ENCODE results near the gene USP40. TPM values are rescaled to one million over a fixed set of nuclear protein-coding genes. Genes with fewer than 3 reads are reported as not detected.

Gene USP40
- total RNA-seq, 2 donors from 2014 or later = 22.1 to 32.7 TPM

- intact Hi-C loops (cut with DNase I) = no loop called here
- no peak overlapping the region for H3K9ac ChIP-seq (ENCODE audit: low read depth in 2 of 2, low read length in 2 of 2)
Measured at GRCh38 chr2:233492751-233493150, 73.8 kb downstream of the USP40 start.

GRCh38 chr2:233492078-233492477 lies 74.5 kb downstream of the USP40 start:
- no peaks in the 10 kb centered on the region for H3K9me3 ChIP-seq
- H3K4me1 ChIP-seq = no peaks in the 10 kb centered on the region
- no peaks in the 10 kb centered on the region for H3K27me3 ChIP-seq
- intact Hi-C loops (cut with DNase I) = no loop called here
- TF ChIP-seq CTCF (IDR thresholded peaks at IDR 0.05) = no peak
- DNase-seq = no peak
- H3K9ac ChIP-seq (ENCODE audit: low read depth in 2 of 2, low read length in 2 of 2) = no peak overlapping the region
- H3K36me3 ChIP-seq = peaks cover 7% of the 10 kb centered on the region
- H3K27ac ChIP-seq = no peak overlapping the region
- H3K4me3 ChIP-seq = no peak overlapping the region

More at GRCh38 chr2:233492751-233493150, 73.8 kb downstream of the USP40 start:
- Histone ChIP-seq H3K27me3 (no peaks in the 10 kb centered on the region), H3K9me3 (no peaks in the 10 kb centered on the region), H3K27ac (no peak overlapping the region), H3K4me1 (no peaks in the 10 kb centered on the region), H3K36me3 (peaks cover 7% of the 10 kb centered on the region), H3K4me3 (no peak overlapping the region)
- no peak for TF ChIP-seq CTCF (IDR thresholded peaks at IDR 0.05)
- DNase-seq = no peak

GRCh38 chr2:233491326-233491725 lies 75.3 kb downstream of the USP40 start:
- no peak overlapping the region for H3K4me3 ChIP-seq
- H3K36me3 ChIP-seq = peaks cover 7% of the 10 kb centered on the region
- DNase-seq = no peak
- intact Hi-C loops (cut with DNase I) = no loop called here
- no peaks in the 10 kb centered on the region for H3K4me1 ChIP-seq
- H3K27me3 ChIP-seq = no peaks in the 10 kb centered on the region
- TF ChIP-seq CTCF (IDR thresholded peaks at IDR 0.05) = no peak
- H3K9ac ChIP-seq (ENCODE audit: low read depth in 2 of 2, low read length in 2 of 2) = no peak overlapping the region
- no peaks in the 10 kb centered on the region for H3K9me3 ChIP-seq
- no peak overlapping the region for H3K27ac ChIP-seq

GRCh38 chr2:233490831-233491230 lies 75.8 kb downstream of the USP40 start:
- Histone ChIP-seq H3K9me3 (no peaks in the 10 kb centered on the region), H3K9ac (ENCODE audit: low read depth in 2 of 2, low read length in 2 of 2) (no peak overlapping the region), H3K4me1 (no peaks in the 10 kb centered on the region), H3K4me3 (no peak overlapping the region), H3K36me3 (peaks cover 7% of the 10 kb centered on the region), H3K27me3 (no peaks in the 10 kb centered on the region), H3K27ac (no peak overlapping the region)
- intact Hi-C loops (cut with DNase I) = no loop called here
- no peak for DNase-seq
- no peak for TF ChIP-seq CTCF (IDR thresholded peaks at IDR 0.05)

GRCh38 chr2:233489666-233490065 lies 76.9 kb downstream of the USP40 start:
- Histone ChIP-seq H3K4me3 (no peak overlapping the region), H3K9ac (ENCODE audit: low read depth in 2 of 2, low read length in 2 of 2) (no peak overlapping the region), H3K4me1 (no peaks in the 10 kb centered on the region), H3K9me3 (no peaks in the 10 kb centered on the region), H3K36me3 (peaks cover 7% of the 10 kb centered on the region), H3K27me3 (no peaks in the 10 kb centered on the region), H3K27ac (no peak overlapping the region)
- no peak for TF ChIP-seq CTCF (IDR thresholded peaks at IDR 0.05)
- DNase-seq = no peak
- intact Hi-C loops (cut with DNase I) = no loop called here

GRCh38 chr2:233489143-233489542 lies 77.4 kb downstream of the USP40 start:
- H3K27ac ChIP-seq = no peak overlapping the region
- H3K27me3 ChIP-seq = no peaks in the 10 kb centered on the region
- H3K36me3 ChIP-seq = peaks cover 7% of the 10 kb centered on the region
- no peaks in the 10 kb centered on the region for H3K9me3 ChIP-seq
- no peak for TF ChIP-seq CTCF (IDR thresholded peaks at IDR 0.05)
- H3K4me3 ChIP-seq = no peak overlapping the region
- intact Hi-C loops (cut with DNase I) = no loop called here
- no peaks in the 10 kb centered on the region for H3K4me1 ChIP-seq
- no peak for DNase-seq
- H3K9ac ChIP-seq (ENCODE audit: low read depth in 2 of 2, low read length in 2 of 2) = no peak overlapping the region
